Caco-2 (cell line): Measurements from ENCODE around the gene GNGT2. TPM values are rescaled to one million over a fixed set of nuclear protein-coding genes. Genes with fewer than 3 reads are reported as not detected.

Experiments used
- BruUV-seq: library from RNA; stranded (reverse); fragments of 400-500 nt; replicated peaks from 2 replicates; lab custom pipeline; 2021; lab: Mats Ljungman, UMichigan
- CTCF ChIA-PET: fragments of 300-600 bp; sonication (Branson Sonifier 250); formaldehyde crosslinking; loops from one replicate; lab custom pipeline; 2022; ENCODE audit warnings: antibody characterized with exemption; lab: Charles Lee
- POLR2A ChIA-PET: fragments of 300-600 bp; sonication (Branson Sonifier 250); formaldehyde crosslinking; loops from one replicate; lab custom pipeline; 2022; ENCODE audit warnings: antibody characterized with exemption; lab: Charles Lee
- DNase-seq, 2 experiments: peaks; one replicate each; pipeline versions ENCODE4 v3.0.0 to v3.0.0-alpha.2; 2020 to 2022
- H3K27me3 ChIP-seq: replicated peaks from 2 replicates; pipeline ENCODE4 v1.6.0; 2011; ENCODE audit warnings: low read length; ENCODE audit not compliant: control insufficient read depth, insufficient read depth
- H3K36me3 ChIP-seq: 2 replicates; pipeline ENCODE4 v1.5.1; 2011; ENCODE audit warnings: low read length; ENCODE audit not compliant: control insufficient read depth, insufficient read depth
- H3K4me1 ChIP-seq: fragments of 250-450 bp; sonication (Bioruptor Pico); 2 replicates; pipeline ENCODE4 v1.5.1; 2020; ENCODE audit warnings: mild to moderate bottlenecking
- H3K4me3 ChIP-seq: 2 replicates; pipeline ENCODE4 v1.5.1; 2011; ENCODE audit warnings: low read depth, mild to moderate bottlenecking, control low read depth, low read length
- H3K9me3 ChIP-seq: fragments of 250-450 bp; sonication (Bioruptor Pico); 2 replicates; pipeline ENCODE4 v1.5.1; 2020; ENCODE audit warnings: mild to moderate bottlenecking, moderate library complexity
- H3K27ac Mint-ChIP-seq: one replicate; pipeline ENCODE4 v1.8.0; 2022; ENCODE audit warnings: mixed read lengths; ENCODE audit not compliant: unreplicated experiment
- H3K27me3 Mint-ChIP-seq: one replicate; pipeline ENCODE4 v1.8.0; 2022; ENCODE audit warnings: mixed read lengths; ENCODE audit not compliant: insufficient read depth, unreplicated experiment
- H3K36me3 Mint-ChIP-seq: one replicate; pipeline ENCODE4 v1.8.0; 2022; ENCODE audit warnings: mild to moderate bottlenecking, mixed read lengths; ENCODE audit not compliant: insufficient read depth, unreplicated experiment
- H3K4me1 Mint-ChIP-seq: one replicate; pipeline ENCODE4 v1.8.0; 2022; ENCODE audit warnings: low read depth, mixed read lengths; ENCODE audit not compliant: unreplicated experiment
- H3K4me3 Mint-ChIP-seq: one replicate; pipeline ENCODE4 v1.8.0; 2022; ENCODE audit warnings: mild to moderate bottlenecking, moderate library complexity, mixed read lengths; ENCODE audit not compliant: unreplicated experiment
- H3K9me3 Mint-ChIP-seq: one replicate; pipeline ENCODE4 v1.8.0; 2022; ENCODE audit warnings: mixed read lengths; ENCODE audit not compliant: unreplicated experiment
- CTCF ChIP-seq, 2 experiments: fragments of 200-600 bp in 1 of 2; IDR thresholded peaks; 1 replicate in 1 of 2; 2 replicates in 1 of 2; pipeline versions ENCODE4 v1.5.1 to v1.8.0; 2011 to 2022; ENCODE audit warnings: antibody characterized with exemption in 1 of 2, control low read depth in 1 of 2, inconsistent platforms in 1 of 2, low read depth in 1 of 2, low read length in 1 of 2, mild to moderate bottlenecking in 1 of 2, moderate library complexity in 1 of 2; ENCODE audit not compliant: insufficient read depth in 1 of 2, severe bottlenecking in 1 of 2, unreplicated experiment in 1 of 2
- intact Hi-C: fragments of 100-400 bp; cut with micrococcal nuclease; formaldehyde crosslinking; loops from one replicate; pipeline ENCODE4 v1.10.0; 2022; ENCODE audit not compliant: unreplicated experiment
- total RNA-seq: library from RNA; stranded (reverse); gene quantifications from 2 replicates; pipeline ENCODE4 v1.2.3, GENCODE V29; 2022

The GNGT2 gene
- total RNA-seq, 1 experiment from 2014 or later, result not detected

DNA sequence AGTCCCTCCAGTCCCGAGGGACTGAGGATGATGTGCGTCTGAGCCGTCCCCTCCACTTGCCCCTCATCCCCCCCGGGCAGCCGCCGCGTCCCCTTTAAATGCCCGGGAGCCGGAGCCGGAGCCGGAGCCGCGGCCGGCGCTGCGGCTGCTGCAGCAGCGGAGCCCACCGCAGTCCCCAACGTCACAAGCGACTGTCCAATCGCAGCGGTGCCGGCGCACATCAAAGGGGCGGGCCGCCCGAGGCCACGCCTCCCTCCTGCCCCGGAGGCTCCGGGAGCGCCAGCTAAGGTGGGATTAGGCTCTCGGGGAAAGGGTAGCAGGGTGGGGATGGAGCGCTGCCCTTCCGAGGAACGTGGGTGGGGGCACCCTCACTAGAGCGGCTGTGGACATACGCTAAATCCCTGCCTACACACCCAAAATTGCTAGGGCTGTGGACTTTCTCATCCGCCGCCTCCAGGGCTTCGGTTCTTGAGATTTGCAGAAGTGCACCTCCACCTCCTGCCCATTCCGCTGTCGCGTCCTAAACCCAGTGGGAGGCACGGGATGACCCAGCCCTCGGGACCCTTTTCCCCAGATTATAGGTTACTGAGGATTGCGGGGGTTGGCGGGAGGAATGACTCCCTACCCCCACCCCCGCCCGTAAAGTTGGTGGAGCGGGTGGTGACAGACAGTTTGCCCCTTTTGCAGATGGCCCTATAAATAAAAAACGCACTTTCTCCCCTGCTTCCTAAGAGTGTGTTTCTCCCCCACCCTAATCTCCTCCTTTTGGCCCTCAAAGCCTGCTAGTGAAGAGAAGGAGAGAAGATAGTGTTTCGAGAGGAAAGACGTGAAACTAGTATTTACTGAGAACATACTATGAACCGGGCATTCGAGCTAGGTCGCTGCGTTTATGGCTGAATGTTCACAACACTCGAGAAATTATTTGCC lies 20.5 kb upstream of the GNGT2 start, which contains the start of gene PHOSPHO1:
Gene PHOSPHO1, minus strand, starts transcription at position 152 of the 927 bp plus-strand sequence. CDS start 4,096 bp downstream, outside the sequence.
- Mint-ChIP-seq H3K4me3 (peak within 1 kb of the TSS; percentile 79), H3K4me1 (peaks cover 26% of the 10 kb centered on the region), H3K36me3 (peaks cover 12% of the 10 kb centered on the region), H3K27me3 (peaks cover 11% of the 10 kb centered on the region), H3K9me3 (no peaks in the 10 kb centered on the region), H3K27ac (peak within 1 kb of the TSS; percentile 26)
- no peaks in the 10 kb centered on the region for H3K9me3 ChIP-seq
- intact Hi-C loops, result no loop called here
- H3K4me3 ChIP-seq, result peak within 1 kb of the TSS; percentile 57
- TF ChIP-seq CTCF (IDR thresholded peaks at IDR 0.05; ENCODE audit: insufficient read depth in 1 of 2, low read depth in 1 of 2, low read length in 1 of 2, severe bottlenecking in 1 of 2, unreplicated experiment in 1 of 2), result peak in 1 of 2 experiments; percentile 1
- DNase-seq, result peak; percentile 95 to 98
- H3K36me3 ChIP-seq, result no peaks in the 10 kb centered on the region
- no TSS peak for BruUV-seq
- no peaks in the 10 kb centered on the region for H3K27me3 ChIP-seq
- POLR2A ChIA-PET, result interaction anchor here (0.5 kb wide), 1 partner anchor 15 kb away, joined by 3 read pairs; no protein-coding TSS in a partner anchor
- peaks cover 23% of the 10 kb centered on the region for H3K4me1 ChIP-seq
- CTCF ChIA-PET, result interaction anchor here (0.6 to 1.2 kb wide), 2 partner anchors 8 to 40 kb away, joined by 3 to 4 read pairs; no protein-coding TSS in a partner anchor

GRCh38 chr17:49229805-49230600 lies 19.6 kb upstream of the GNGT2 start:
- Mint-ChIP-seq H3K27me3 (peaks cover 11% of the 10 kb centered on the region), H3K9me3 (no peaks in the 10 kb centered on the region), H3K4me3 (peak overlapping the region; percentile 79), H3K27ac (no peak overlapping the region), H3K4me1 (peaks cover 26% of the 10 kb centered on the region), H3K36me3 (peaks cover 12% of the 10 kb centered on the region)
- BruUV-seq, result no TSS peak
- Histone ChIP-seq H3K4me1 (peaks cover 22% of the 10 kb centered on the region), H3K4me3 (peak overlapping the region; percentile 57), H3K27me3 (peaks cover 2% of the 10 kb centered on the region), H3K36me3 (no peaks in the 10 kb centered on the region), H3K9me3 (no peaks in the 10 kb centered on the region)
- POLR2A ChIA-PET, result interaction anchor here (0.5 to 0.6 kb wide), 2 partner anchors 16 to 112 kb away, joined by 3 read pairs; no protein-coding TSS in a partner anchor
- no peak for TF ChIP-seq CTCF (IDR thresholded peaks at IDR 0.05; ENCODE audit: insufficient read depth in 1 of 2, low read depth in 1 of 2, low read length in 1 of 2, severe bottlenecking in 1 of 2, unreplicated experiment in 1 of 2)
- DNase-seq, result no peak
- intact Hi-C loops, result loop anchor here (5.0 to 10.0 kb wide), 2 partner anchors 98 to 275 kb away; partner anchors contain the start of gene B4GALNT2
- CTCF ChIA-PET, result interaction anchor here (0.6 to 3.1 kb wide), 6 partner anchors 38 to 1522 kb away, joined by 3 to 12 read pairs (median 4); no protein-coding TSS in a partner anchor
